ENCODE data around the gene ST3GAL5.

The ST3GAL5 gene

GRCh38 chr2:85827879-85828569 is 60.8 kb downstream of the ST3GAL5 start:
- no peak for DNase-seq

GRCh38 chr2:85826990-85827878 is 61.6 kb downstream of the ST3GAL5 start:
- DNase-seq, result peak; percentile 55

- no peak for DNase-seq
These were observed 64.8 kb downstream of the ST3GAL5 start for GRCh38 chr2:85823951-85824350.

- DNase-seq, result no peak
These were observed 66.0 kb downstream of the ST3GAL5 start for GRCh38 chr2:85822766-85823165.

GRCh38 chr2:85819811-85820510 is 68.8 kb downstream of the ST3GAL5 start:
- no peak for DNase-seq

- DNase-seq, result no peak
These were observed 73.8 kb downstream of the ST3GAL5 start for GRCh38 chr2:85814802-85815550.

GRCh38 chr2:85813982-85814801 is 74.6 kb downstream of the ST3GAL5 start:
- peak; percentile 69 for DNase-seq

- DNase-seq, result no peak
These were observed 75.4 kb downstream of the ST3GAL5 start for GRCh38 chr2:85813211-85813981.

GRCh38 chr2:85812094-85812735 is 76.6 kb downstream of the ST3GAL5 start:
- DNase-seq, result no peak

- DNase-seq, result no peak
These were observed 77.4 kb downstream of the ST3GAL5 start for GRCh38 chr2:85811180-85812093.

- DNase-seq, result no peak
These were observed 78.2 kb downstream of the ST3GAL5 start for GRCh38 chr2:85810371-85811179.

- DNase-seq, result no peak
These were observed 81.0 kb downstream of the ST3GAL5 start for GRCh38 chr2:85807756-85808155.

- no peak for DNase-seq
These were observed 82.3 kb downstream of the ST3GAL5 start for GRCh38 chr2:85806358-85807118.

GRCh38 chr2:85804583-85804982 is 84.2 kb downstream of the ST3GAL5 start:
- DNase-seq, result no peak

GRCh38 chr2:85803704-85804425 is 84.9 kb downstream of the ST3GAL5 start:
- no peak for DNase-seq

GRCh38 chr2:85802354-85803103 is 86.3 kb downstream of the ST3GAL5 start:
- DNase-seq, result no peak

Data from GDM1 (cell line).